Testis (tissue), 2 donors: ENCODE data around the gene KLK11.

Experiments used
- POLR2A ChIP-seq: fragments of 450-650 bp; IDR thresholded peaks from one replicate; pipeline ENCODE4 v1.6.1; 2017; ENCODE audit warnings: antibody characterized with exemption, mild to moderate bottlenecking, moderate library complexity
- TF ChIP-seq, protein P1 (sequence below), 3 experiments: fragments of 450-650 bp in 2 of 3; fragments of 200-600 bp in 1 of 3; sonication (generic) in 1 of 3; IDR thresholded peaks; one replicate each; pipeline ENCODE4 v1.5.1; 2016 to 2019; ENCODE audit warnings: antibody characterized with exemption in 3 of 3, mild to moderate bottlenecking in 2 of 3, moderate library complexity in 1 of 3

DNA sequence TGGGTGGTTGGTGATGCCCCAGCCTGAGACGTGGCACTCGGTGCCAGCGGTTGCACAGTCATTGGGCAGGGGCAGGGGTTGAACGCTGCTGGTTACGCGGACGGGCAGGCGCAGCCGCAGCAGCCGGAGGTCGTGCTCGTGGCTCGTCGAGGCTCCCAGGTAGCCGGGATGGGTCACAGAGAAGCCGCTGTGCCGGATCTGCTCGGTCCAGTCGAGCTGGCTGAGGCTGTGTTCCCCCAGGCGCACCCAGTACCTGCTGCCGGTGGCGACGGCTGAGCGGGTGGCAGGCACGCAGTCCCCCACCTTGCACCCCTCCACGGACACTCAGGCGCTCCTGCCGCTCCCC, 5.4 kb upstream of the KLK11 start:
- TF ChIP-seq, protein P1, sequence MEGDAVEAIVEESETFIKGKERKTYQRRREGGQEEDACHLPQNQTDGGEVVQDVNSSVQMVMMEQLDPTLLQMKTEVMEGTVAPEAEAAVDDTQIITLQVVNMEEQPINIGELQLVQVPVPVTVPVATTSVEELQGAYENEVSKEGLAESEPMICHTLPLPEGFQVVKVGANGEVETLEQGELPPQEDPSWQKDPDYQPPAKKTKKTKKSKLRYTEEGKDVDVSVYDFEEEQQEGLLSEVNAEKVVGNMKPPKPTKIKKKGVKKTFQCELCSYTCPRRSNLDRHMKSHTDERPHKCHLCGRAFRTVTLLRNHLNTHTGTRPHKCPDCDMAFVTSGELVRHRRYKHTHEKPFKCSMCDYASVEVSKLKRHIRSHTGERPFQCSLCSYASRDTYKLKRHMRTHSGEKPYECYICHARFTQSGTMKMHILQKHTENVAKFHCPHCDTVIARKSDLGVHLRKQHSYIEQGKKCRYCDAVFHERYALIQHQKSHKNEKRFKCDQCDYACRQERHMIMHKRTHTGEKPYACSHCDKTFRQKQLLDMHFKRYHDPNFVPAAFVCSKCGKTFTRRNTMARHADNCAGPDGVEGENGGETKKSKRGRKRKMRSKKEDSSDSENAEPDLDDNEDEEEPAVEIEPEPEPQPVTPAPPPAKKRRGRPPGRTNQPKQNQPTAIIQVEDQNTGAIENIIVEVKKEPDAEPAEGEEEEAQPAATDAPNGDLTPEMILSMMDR (IDR thresholded peaks at IDR 0.05): no peak
- no peak for TF ChIP-seq POLR2A
